Measurements from ENCODE around the gene SLC16A10. TPM values are rescaled to one million over a fixed set of nuclear protein-coding genes. Genes with fewer than 3 reads are reported as not detected.

Gene SLC16A10
- total RNA-seq, 5 donors from 2014 or later (not counting 1 experiment from before 2014, with no cell fraction given): 10.2 to 16.5 (median 14.3) TPM

Other genes starting within 250 kb of the SLC16A10 start
- 100 to 1,000 TPM in 2 of 5 donors, 10 to 100 TPM in 3; 54.8 to 117 (median 57.6) TPM for gene AMD1, start 212.7 kb upstream of the SLC16A10 start, total RNA-seq
- 10 to 100 TPM; 21.4 to 33.9 (median 30.3) TPM for gene GTF3C6, start 128.8 kb upstream of the SLC16A10 start, total RNA-seq
- 10 to 100 TPM in 4 of 5 donors, 1 to 10 TPM in 1; 8.1 to 16.2 (median 15.0) TPM for gene RPF2, start 105.5 kb upstream of the SLC16A10 start, total RNA-seq

Measured in T-cell (primary cell).